NB4 (cell line): ENCODE measurements around the gene TPPP3.

Experiments used
- DNase-seq: peaks from one replicate; pipeline ENCODE4 v3.0.0; 2010; ENCODE audit warnings: low read depth
- H3K4me3 ChIP-seq: one replicate; pipeline ENCODE4 v1.5.1; 2011; ENCODE audit warnings: mild to moderate bottlenecking, low read depth, low read length, moderate library complexity
- CTCF ChIP-seq: IDR thresholded peaks from one replicate; pipeline ENCODE4 v1.5.1; 2012; ENCODE audit warnings: low read depth, low read length
- MAX ChIP-seq: IDR thresholded peaks from 2 replicates; pipeline ENCODE4 v1.6.1; 2011; ENCODE audit warnings: low read depth, low read length
- MYC ChIP-seq: IDR thresholded peaks from 2 replicates; pipeline ENCODE4 v1.6.1; 2011; ENCODE audit warnings: low read depth, low read length
- POLR2A ChIP-seq: IDR thresholded peaks from 2 replicates; pipeline ENCODE4 v1.6.1; 2011; ENCODE audit warnings: mild to moderate bottlenecking; ENCODE audit not compliant: insufficient read length; ENCODE audit errors: extremely low read depth

The TPPP3 gene

DNA sequence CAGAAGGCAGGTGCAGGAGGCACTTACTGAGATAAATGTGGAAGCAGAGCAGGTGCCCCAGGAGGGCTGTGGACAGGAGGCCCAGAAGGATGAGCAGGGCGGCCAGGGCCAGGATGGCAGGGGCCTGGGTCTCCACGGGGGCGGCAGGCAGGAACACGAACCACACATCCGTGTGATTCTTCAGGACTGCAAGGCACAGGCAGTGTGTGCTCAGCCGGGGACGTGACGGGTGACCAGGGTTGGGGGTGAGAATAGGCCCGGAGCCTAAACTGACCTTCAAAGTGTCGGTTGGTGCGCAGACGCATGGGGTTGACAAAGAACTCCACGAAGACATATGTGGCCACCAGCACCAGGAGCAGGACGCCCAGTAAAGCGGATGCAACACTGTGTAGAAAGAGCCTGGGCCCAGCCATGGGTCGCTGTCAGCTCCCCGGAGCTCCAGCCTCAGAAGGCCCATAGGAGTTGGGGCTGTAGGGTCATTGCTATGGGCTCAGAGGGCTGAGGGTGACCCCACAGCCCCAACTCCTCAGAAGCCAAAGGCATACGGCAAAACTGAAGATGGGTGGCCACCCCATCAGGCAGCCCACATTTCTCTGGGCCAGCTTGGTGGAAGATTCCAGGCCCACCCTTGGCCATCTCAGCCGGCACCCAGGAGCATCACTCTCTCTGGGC is 5.4 kb upstream of the TPPP3 start:
- no peak overlapping the region for H3K4me3 ChIP-seq
- no peak for TF ChIP-seq CTCF
- TF ChIP-seq MAX, result no peak
- TF ChIP-seq POLR2A, result no peak
- TF ChIP-seq MYC, result no peak
- DNase-seq, result no peak

GRCh38 chr16:67397812-67398545 is 4.7 kb upstream of the TPPP3 start:
- H3K4me3 ChIP-seq, result no peak overlapping the region
- no peak for DNase-seq
- TF ChIP-seq POLR2A (no peak), CTCF (no peak), MAX (no peak), MYC (no peak)

GRCh38 chr16:67397036-67397801 is 3.9 kb upstream of the TPPP3 start:
- no peak for TF ChIP-seq MYC
- no peak for TF ChIP-seq MAX
- H3K4me3 ChIP-seq, result no peak overlapping the region
- no peak for DNase-seq

DNA sequence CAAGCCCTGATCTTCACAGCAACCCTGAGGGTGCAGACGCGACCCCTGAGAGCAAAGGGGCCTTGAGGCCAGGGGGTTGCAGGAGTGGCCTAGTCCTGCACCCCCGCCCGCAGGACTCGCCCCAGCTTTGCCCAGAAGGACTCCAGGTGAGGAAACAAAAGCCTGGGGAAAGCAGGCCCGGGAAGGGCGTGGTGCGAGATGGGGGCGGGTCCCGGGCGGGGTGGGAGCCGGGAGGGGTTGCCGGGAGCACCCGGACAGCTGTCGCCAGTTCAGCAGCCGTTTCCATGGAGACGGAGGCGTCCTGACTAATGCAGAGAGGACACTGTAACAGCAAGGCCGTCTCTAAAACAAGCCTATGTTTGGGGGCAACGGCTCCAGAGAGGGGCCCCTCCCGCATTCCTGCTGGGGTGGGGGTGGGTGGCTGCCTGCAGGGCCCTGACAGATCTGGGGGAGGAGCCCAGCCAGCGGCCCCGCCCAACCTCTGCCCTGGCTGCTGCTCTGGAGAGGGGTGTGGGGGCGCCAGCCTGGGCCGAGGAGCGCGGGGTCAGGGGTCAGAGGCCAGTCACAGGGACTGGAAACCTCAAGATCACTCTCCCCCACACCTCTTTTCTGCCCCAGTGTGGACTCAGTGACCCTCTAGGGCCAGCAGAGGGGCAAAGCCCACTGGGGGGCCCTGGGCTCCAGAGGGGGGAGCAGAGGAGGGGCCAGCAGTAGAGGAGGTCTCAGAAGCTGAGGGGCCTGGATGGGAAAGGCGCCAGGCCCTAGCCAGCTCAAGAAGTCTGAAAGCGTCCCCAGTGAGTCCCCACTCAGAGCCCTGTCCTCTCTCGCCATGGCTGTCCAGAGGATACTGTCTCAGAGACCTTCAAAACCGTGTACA is 3.1 kb upstream of the TPPP3 start:
- peak; percentile 45 for DNase-seq
- H3K4me3 ChIP-seq, result no peak overlapping the region
- TF ChIP-seq CTCF, result no peak
- no peak for TF ChIP-seq MYC
- TF ChIP-seq POLR2A, result no peak
- no peak for TF ChIP-seq MAX

DNA sequence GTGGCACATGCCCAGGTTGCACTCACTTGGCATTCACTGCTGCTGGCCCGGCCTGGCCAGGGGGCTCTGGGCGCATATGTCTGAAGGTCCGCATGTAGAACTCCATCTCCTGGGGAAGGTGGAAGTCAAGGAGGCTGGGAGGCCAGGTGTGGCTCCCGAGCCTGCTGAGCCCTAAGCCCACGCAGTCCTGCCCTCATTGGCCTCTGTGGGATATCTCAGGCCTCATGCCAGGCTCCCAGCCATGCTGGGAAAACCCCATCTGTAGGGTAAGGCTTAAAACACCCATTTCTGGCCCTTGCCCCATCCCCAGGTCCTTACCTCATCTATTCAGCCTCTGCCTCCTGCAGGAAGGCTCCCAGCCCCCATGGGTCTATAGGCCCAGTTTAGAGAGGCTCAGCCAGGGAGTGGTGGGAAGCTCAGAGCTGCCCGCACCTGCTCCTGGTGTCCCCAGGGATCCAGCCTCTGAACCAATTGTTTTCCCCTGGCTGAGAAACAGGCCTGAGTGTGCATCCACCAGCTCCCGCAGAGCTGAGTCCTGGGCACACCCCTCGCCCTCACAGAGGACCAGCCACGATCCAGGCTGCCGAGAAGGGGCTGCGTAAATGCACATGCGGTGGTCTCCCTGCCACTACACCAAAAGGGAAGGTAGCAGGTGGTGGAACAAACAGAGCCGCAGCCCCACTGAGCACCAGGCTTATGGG is 2.3 kb upstream of the TPPP3 start:
- H3K4me3 ChIP-seq, result no peak overlapping the region
- no peak for DNase-seq
- TF ChIP-seq POLR2A (no peak), MAX (no peak), CTCF (no peak), MYC (no peak)
